ENCODE measurements around the gene STKLD1.

Gene STKLD1

GRCh38 chr9:133344979-133345378 is 31.2 kb upstream of the STKLD1 start:
- DNase-seq (ENCODE audit: low read depth in 2 of 2, low spot score in 1 of 2): no peak

DNA sequence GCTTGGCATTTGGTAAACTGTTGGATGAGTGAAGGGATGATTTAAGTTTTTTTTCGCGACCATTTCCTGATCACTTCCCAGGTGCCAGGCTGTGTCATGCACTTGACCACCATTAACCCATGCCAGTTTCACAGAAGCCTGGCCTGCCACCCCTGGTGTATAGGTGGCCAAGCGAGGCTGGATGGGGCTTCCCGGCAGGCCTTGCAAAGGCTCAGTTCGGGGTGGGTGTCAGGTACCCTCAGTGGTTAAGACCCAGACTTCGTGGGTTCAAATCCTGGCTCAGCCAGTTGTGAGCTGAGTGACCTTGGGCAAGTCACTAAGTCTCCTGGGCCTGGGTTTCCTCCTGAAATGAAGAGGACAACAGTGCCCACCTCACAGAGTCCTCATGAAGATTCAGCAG is 30.6 kb upstream of the STKLD1 start:
- DNase-seq (ENCODE audit: low read depth in 2 of 2, low spot score in 1 of 2): no peak

- DNase-seq (ENCODE audit: low read depth in 2 of 2, low spot score in 1 of 2): no peak
These were observed 30.0 kb upstream of the STKLD1 start for GRCh38 chr9:133346021-133346785.

DNA sequence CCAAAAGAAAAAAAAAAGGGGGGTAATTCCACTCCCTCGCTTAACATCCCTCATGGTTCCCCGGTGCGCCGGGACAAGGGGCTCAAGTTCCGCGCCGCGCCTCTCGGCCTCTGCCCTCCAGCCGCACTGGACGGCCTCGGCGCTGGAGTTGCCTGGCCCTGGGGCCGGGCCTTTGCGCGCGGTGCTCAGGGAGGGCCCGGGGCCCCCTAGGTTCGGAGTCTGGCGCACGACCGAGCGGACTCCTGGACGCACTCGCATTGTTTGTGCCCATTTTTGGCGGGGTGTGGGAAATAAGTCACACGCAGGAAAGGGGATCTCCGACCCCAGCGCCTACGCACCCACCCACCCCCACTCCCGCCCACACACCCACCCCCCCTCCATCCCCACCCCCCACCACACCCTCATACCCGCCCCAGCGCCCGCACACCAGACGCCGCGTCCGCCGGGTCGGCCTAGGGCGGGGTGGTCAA is 28.6 kb upstream of the STKLD1 start:
- no peak for DNase-seq (ENCODE audit: low read depth in 2 of 2, low spot score in 1 of 2)

DNA sequence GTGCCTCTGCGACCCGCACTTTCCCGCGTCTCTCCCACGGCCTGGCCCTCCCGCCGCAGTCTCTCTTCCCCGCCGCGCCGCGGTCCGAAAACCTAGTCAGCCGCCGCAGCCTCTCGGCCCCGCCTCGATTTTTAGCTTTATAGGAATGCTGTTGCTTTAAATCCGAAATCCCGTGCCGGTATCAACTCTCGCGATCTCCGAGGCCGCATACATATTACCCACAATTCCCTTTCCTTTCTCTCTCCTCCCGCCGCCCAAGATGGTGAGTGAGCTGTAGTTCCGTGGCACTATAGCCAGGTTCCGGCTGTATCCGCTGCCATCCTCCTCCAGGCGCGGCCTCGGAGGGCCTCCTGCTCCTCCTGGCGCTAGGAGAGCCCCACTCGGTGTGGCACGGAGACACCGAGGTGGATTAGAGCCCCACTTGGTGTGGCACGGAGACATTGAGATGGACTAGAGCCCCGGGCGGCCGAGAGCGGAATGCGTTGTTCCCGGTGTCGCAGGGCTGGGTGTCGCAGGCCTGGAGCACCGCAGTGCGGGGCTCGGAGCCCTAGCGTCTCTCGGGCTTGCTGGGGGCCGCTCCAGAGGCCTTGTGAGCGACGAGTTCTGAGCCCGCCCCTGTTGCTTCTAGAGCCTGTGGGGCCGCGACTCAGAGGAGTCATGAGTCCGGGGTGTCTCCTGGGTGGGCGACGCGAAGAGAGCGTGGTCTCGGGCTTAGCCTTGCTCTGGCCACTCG is 28.0 kb upstream of the STKLD1 start, which contains the start of the genes MED22 and RPL7A:
Gene MED22 (minus strand): TSS at position 147 of the 733 bp plus-strand sequence. CDS start 1,469 bp downstream, outside the sequence.
Gene RPL7A (plus strand): TSS at position 234 of the 733 bp plus-strand sequence. CDS start 26 bp downstream, at position 260.
- DNase-seq (ENCODE audit: low read depth in 2 of 2, low spot score in 1 of 2): peak; percentile 80 to 87

DNA sequence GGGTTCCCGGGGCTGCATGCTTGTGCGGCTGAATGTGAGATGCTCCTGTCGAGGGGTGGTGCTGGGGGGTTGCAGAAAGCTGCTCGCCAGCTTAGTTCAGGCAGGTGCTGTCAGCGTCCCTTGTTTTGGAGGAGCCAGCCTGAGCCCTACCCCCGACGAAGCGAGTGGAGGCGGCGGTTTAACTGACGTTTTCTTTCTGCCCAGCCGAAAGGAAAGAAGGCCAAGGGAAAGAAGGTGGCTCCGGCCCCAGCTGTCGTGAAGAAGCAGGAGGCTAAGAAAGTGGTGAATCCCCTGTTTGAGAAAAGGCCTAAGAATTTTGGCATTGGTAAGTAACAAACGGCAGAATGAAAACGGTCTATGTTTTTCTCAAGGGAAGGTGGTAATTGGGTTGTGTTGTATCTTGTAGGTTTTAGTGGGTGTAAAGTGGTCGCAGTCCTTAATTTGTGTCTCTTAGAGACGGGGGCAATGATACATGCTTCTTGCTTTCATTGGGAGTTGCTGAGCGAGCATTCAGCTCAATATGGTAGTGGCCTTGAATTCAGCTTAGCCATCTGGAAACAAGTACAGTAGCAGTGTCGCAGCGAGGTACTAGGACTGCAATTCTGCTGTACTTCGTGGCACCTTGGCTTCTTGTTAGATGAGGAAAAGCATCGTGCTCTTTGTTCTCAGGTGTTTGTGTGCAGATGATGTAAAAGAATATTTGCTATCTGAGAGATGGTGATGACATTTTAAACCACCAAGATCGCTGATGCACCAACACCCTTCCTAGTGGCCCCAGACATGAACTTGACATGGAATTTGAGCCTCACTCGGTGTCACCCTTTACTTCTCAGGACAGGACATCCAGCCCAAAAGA is 27.2 kb upstream of the STKLD1 start:
- DNase-seq (ENCODE audit: low read depth in 2 of 2, low spot score in 1 of 2): no peak

DNA sequence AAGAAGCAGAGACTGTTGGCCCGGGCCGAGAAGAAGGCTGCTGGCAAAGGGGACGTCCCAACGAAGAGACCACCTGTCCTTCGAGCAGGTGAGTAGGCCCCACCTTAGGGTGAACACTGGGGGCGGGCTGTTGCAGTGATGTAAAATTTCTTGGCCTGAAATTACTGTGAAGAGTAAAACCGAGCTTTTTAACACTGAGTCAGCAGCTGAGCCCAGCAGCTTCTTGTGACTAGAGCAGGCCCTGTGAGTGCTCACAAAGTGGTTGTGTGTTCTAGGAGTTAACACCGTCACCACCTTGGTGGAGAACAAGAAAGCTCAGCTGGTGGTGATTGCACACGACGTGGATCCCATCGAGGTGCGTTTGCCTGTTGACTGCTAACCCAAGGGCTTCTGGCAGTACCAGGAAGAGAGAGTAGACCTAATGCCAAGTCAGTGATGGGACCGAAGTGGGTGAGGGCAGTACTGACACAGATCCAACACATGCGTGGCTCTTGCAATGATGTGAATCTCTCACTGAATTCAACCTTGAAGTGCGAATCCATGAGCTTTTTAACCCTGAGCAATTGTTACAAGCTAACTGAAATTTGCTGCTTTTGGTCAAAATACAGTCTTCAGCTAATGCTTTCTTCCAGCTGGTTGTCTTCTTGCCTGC is 26.1 kb upstream of the STKLD1 start:
- DNase-seq (ENCODE audit: low read depth in 2 of 2, low spot score in 1 of 2): no peak

- no peak for DNase-seq (ENCODE audit: low read depth in 2 of 2, low spot score in 1 of 2)
These were observed 24.6 kb upstream of the STKLD1 start for GRCh38 chr9:133351526-133351907.

DNA sequence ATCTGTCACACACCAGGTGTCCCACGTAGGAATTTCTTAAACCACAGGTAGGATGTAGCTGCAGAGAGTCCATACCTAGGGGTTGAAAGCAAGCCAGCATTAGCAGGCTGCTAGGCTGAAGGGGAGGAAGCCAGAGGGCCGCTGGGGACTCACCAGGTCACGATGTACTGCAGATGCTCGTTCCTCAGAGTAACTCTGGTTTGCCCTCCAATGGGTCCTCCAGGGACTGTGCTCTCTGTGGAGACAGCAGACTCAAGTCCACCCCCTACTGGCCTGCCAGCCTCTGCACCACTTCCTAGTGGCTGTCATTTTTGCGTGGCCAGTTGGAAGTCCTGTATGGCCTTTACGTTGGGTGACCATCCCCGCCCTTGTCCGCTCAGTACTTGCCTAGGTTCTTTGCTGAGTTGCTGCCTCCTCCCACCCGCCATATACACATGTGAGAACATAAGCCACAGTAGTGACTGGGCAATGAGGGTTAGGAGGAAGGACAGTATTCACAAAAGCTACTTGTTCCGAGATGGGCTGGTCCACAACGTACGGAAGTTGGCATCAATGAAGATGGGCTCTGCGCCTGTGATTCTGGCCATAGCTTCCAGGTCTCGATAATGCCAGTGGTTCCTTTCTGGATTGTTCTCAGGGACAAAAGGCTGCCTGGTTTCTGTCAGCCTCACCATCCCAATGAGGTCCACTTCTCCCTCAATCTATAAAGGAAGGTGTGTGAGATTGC is 24.1 kb upstream of the STKLD1 start:
- DNase-seq (ENCODE audit: low read depth in 2 of 2, low spot score in 1 of 2): no peak

GRCh38 chr9:133352635-133353340 is 23.4 kb upstream of the STKLD1 start:
- DNase-seq (ENCODE audit: low read depth in 2 of 2, low spot score in 1 of 2): no peak

DNA sequence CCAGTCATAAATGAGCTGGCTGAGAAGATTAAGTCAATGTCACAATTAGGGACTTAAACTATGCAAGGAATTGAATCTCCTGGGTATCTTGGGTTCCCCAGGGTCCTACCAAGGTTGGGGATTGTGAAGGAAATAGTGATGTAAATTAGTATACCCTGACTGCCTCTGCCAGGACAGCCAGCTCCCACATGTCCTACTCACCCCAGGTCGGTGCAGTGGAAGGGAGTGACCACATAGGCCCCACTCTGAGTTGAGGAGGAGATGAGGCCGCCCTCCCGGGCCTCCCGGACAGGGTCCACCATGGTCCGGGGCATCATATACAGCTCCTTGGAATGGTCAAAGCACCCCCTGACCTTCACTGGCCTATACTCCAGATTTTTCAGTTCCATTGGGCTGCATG is 22.6 kb upstream of the STKLD1 start:
- DNase-seq (ENCODE audit: low read depth in 2 of 2, low spot score in 1 of 2): no peak

DNA sequence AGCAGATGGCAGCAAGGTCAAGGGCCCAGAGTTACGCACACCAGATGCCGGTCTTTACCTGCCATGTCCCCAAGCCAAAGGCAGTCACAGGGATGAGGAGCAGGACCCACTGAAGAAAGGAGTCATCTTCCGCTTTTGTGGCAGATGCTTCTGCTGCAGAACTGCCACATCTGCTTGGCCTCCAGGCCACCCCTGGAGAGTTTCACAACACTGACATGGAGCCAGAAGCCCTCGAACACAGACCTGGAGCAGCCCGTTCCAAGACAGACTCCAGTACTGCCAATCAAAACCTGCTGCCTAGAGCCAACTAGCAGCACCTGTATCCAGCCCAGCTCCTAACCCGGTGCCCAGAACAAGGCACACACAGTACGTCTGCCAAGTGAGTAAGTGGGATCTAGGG is 21.4 kb upstream of the STKLD1 start:
- DNase-seq (ENCODE audit: low read depth in 2 of 2, low spot score in 1 of 2): no peak

- DNase-seq (ENCODE audit: low read depth in 2 of 2, low spot score in 1 of 2): no peak
These were observed 20.2 kb upstream of the STKLD1 start for GRCh38 chr9:133355881-133356357.

GRCh38 chr9:133356391-133357091 is 19.6 kb upstream of the STKLD1 start, which contains the start of the genes SURF1 and SURF2:
TSS of gene SURF1 (minus strand) at chr9:133356487. CDS start at chr9:133356453, 34 bp downstream.
TSS of gene SURF2 (plus strand) at chr9:133356550. CDS start at chr9:133356593, 43 bp downstream.
- DNase-seq (ENCODE audit: low read depth in 2 of 2, low spot score in 1 of 2): peak; percentile 70 to 81

DNA sequence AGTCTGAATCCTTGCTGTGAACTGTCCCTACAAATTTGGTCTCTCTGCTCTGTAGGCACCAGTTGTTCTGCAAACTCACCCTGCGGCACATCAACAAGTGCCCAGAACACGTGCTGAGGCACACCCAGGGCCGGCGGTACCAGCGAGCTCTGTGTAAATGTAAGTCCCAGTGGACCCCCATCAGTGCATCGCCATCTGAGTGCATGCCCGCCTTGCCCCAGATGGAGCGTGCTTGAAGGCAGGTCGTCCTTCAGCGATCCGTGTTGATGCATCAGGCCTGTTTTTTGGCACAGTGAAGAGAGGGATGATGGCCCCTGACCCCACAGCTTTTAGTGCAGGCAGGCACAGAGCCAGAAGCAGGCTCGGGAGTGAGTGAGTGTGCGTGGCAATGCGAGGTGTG is 18.5 kb upstream of the STKLD1 start:
- DNase-seq (ENCODE audit: low read depth in 2 of 2, low spot score in 1 of 2): no peak

DNA sequence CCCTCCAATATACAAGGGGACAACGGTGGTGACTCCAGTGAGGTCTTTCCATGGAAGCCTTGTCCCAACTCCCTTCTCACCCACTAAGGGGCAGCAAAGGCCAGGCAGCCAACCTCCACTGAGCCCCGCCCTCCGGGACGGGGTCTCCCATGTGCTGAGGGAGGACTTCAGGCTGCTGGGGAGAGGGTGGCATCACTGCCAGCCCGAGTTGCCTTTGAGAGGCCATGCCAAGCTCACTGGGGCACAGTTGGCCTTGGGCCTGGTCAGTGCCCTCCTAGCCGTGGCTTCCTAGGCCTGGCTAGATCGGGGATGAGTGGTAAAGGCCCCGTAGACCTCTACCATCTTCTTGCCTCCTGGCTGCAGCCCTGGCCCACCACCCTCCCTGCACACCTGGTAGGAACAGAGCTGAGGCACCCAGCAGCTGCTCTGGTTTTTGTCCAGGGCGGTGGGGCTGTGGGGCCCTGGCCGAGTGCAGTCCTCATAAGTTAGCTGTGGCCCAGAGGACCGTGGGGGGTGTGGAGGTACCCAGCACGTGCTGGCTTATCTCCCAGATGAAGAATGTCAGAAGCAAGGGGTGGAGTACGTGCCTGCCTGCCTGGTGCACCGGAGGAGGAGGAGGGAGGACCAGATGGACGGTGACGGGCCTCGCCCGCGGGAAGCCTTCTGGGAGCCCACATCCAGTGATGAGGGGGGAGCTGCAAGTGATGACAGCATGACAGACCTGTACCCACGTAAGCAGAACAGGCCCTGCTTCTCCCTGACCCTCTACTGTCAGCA is 16.6 kb upstream of the STKLD1 start:
- DNase-seq (ENCODE audit: low read depth in 2 of 2, low spot score in 1 of 2): no peak

Data from stimulated activated CD8-positive, alpha-beta memory T cell treated with anti-CD3 and anti-CD28 coated beads, Interleukin-4, amount 100 ng/mL, for 4 hours (primary cell).